ENCODE data around the gene ST8SIA4.

The ST8SIA4 gene

DNA sequence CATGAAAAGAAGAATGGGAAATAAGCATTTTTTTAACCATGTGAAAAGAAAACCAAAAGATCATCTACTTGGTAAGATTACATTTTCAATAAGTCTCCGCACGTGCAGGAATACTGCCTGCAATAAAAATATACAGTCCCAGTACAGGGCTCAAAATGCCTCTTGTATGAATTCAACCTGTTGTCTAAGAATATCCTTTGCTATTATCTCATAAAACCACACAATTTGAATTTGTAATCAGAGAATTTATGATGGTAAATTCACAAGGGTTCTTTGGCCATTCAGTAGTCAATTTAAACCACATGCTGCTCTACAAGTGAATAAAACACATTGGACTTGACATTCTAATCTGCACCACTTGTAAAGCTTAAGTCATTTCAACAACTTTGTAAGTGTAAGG lies 46.6 kb downstream of the ST8SIA4 start:
- H3K9me3 ChIP-seq (ENCODE audit: insufficient read depth, low read depth, low read length) = no peaks in the 10 kb centered on the region
- H3K4me2 ChIP-seq (ENCODE audit: low read length) = no peak overlapping the region
- H2AFZ ChIP-seq (ENCODE audit: insufficient read depth, low read length, poor library complexity) = no peak overlapping the region
- WGBS (ENCODE audit: extremely low coverage, insufficient coverage, insufficient read length) = no CpG with 5 or more reads among the region's 2 CpGs
- H3K9ac ChIP-seq (ENCODE audit: low read length) = no peak overlapping the region
- no peak overlapping the region for H3K27ac ChIP-seq (ENCODE audit: low read depth, low read length)
- no peak overlapping the region for H4K91ac ChIP-seq (ENCODE audit: low read depth, low read length)
- H2BK5ac ChIP-seq (ENCODE audit: low read depth, low read length, poor library complexity) = no peak overlapping the region
- H3K18ac ChIP-seq (ENCODE audit: low read length) = no peak overlapping the region
- no peak overlapping the region for H2AK5ac ChIP-seq (ENCODE audit: low read length)
- H3K79me2 ChIP-seq (ENCODE audit: control insufficient read depth, insufficient read depth, low read length, poor library complexity) = no peaks in the 10 kb centered on the region
- H2BK12ac ChIP-seq (ENCODE audit: low read length) = no peak overlapping the region
- H4K8ac ChIP-seq (ENCODE audit: low read depth, low read length) = no peak overlapping the region
- no peak overlapping the region for H3K4me3 ChIP-seq (ENCODE audit: low read depth, low read length)
- no peaks in the 10 kb centered on the region for H3K27me3 ChIP-seq (ENCODE audit: insufficient read depth, low read length)
- no peaks in the 10 kb centered on the region for H3K36me3 ChIP-seq (ENCODE audit: control insufficient read depth in 1 of 2, insufficient read depth in 2 of 2, low read length in 2 of 2)
- no peak overlapping the region for H3K14ac ChIP-seq (ENCODE audit: low read length)
- H2BK120ac ChIP-seq (ENCODE audit: insufficient read depth, low read length, poor library complexity) = no peak overlapping the region
- no peak overlapping the region for H3K4ac ChIP-seq (ENCODE audit: low read depth, low read length)
- no peaks in the 10 kb centered on the region for H3K4me1 ChIP-seq (ENCODE audit: control insufficient read depth in 1 of 2, insufficient read depth in 2 of 2, low read length in 2 of 2)
- no peaks in the 10 kb centered on the region for H3K79me1 ChIP-seq (ENCODE audit: low read length)
- H4K12ac ChIP-seq (ENCODE audit: low read depth, low read length) = no peak overlapping the region
- no peak overlapping the region for H3K23ac ChIP-seq (ENCODE audit: low read length)
- no peak for DNase-seq

DNA sequence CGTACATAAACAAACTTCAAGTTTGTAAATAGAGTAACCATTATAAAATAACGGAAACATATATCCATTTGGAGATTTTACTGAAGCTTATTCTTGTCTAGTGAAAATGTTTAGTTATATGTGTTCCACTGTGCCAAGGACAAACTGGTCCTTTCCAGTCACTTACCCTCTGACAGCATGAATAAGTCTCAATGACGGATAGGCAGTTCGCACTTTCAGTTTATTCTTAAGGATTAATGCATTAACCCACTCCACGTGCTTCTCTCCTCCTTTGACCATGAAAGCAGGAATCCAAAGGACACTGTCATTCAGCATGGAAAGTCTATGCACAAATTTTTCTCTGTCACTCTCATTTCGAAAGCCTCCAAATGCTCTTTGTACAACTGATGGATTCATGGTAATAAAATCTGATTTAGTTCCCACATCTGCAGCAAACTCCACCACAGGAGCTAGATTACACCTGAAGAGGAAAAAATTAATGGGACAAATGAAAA lies 47.1 kb downstream of the ST8SIA4 start:
- no peak overlapping the region for H3K23ac ChIP-seq (ENCODE audit: low read length)
- H2AK5ac ChIP-seq (ENCODE audit: low read length) = no peak overlapping the region
- no peak overlapping the region for H3K9ac ChIP-seq (ENCODE audit: low read length)
- H2BK12ac ChIP-seq (ENCODE audit: low read length) = no peak overlapping the region
- H3K14ac ChIP-seq (ENCODE audit: low read length) = no peak overlapping the region
- no peaks in the 10 kb centered on the region for H3K79me2 ChIP-seq (ENCODE audit: control insufficient read depth, insufficient read depth, low read length, poor library complexity)
- no peaks in the 10 kb centered on the region for H3K79me1 ChIP-seq (ENCODE audit: low read length)
- H3K4me2 ChIP-seq (ENCODE audit: low read length) = no peak overlapping the region
- no peak overlapping the region for H3K4ac ChIP-seq (ENCODE audit: low read depth, low read length)
- no CpG with 5 or more reads among the region's 6 CpGs for WGBS (ENCODE audit: extremely low coverage, insufficient coverage, insufficient read length)
- no peaks in the 10 kb centered on the region for H3K36me3 ChIP-seq (ENCODE audit: control insufficient read depth in 1 of 2, insufficient read depth in 2 of 2, low read length in 2 of 2)
- H3K4me3 ChIP-seq (ENCODE audit: low read depth, low read length) = no peak overlapping the region
- no peak overlapping the region for H3K18ac ChIP-seq (ENCODE audit: low read length)
- no peak overlapping the region for H4K91ac ChIP-seq (ENCODE audit: low read depth, low read length)
- no peak overlapping the region for H2BK120ac ChIP-seq (ENCODE audit: insufficient read depth, low read length, poor library complexity)
- H4K12ac ChIP-seq (ENCODE audit: low read depth, low read length) = no peak overlapping the region
- no peak for DNase-seq
- H3K27ac ChIP-seq (ENCODE audit: low read depth, low read length) = no peak overlapping the region
- H3K4me1 ChIP-seq (ENCODE audit: control insufficient read depth in 1 of 2, insufficient read depth in 2 of 2, low read length in 2 of 2) = no peaks in the 10 kb centered on the region
- no peak overlapping the region for H2AFZ ChIP-seq (ENCODE audit: insufficient read depth, low read length, poor library complexity)
- no peak overlapping the region for H2BK5ac ChIP-seq (ENCODE audit: low read depth, low read length, poor library complexity)
- H3K9me3 ChIP-seq (ENCODE audit: insufficient read depth, low read depth, low read length) = no peaks in the 10 kb centered on the region
- H3K27me3 ChIP-seq (ENCODE audit: insufficient read depth, low read length) = no peaks in the 10 kb centered on the region
- H4K8ac ChIP-seq (ENCODE audit: low read depth, low read length) = no peak overlapping the region

DNA sequence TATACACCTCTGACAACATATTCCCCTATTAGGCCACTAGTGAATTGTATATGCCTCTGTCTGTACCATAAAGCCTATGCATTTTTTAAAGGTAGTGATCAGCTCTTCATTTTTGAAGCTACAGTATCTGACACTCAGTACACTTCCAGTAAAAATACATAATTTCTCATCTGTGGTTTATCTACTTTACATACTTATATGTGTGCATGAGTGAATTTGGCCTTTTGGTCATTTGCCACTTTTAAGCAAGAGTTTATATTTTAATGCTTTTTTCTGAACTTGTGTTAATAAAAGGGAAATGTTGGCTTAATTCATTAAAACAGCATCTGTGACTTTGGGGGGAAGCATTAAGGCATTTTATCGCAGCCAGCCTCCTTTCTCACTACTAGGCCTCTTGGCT lies 47.8 kb downstream of the ST8SIA4 start:
- no peak overlapping the region for H3K9ac ChIP-seq (ENCODE audit: low read length)
- no peak overlapping the region for H3K27ac ChIP-seq (ENCODE audit: low read depth, low read length)
- WGBS (ENCODE audit: extremely low coverage, insufficient coverage, insufficient read length) = no CpG with 5 or more reads among the region's 1 CpG
- no peaks in the 10 kb centered on the region for H3K36me3 ChIP-seq (ENCODE audit: control insufficient read depth in 1 of 2, insufficient read depth in 2 of 2, low read length in 2 of 2)
- no peak overlapping the region for H3K18ac ChIP-seq (ENCODE audit: low read length)
- H3K4me3 ChIP-seq (ENCODE audit: low read depth, low read length) = no peak overlapping the region
- H2AK5ac ChIP-seq (ENCODE audit: low read length) = no peak overlapping the region
- H4K91ac ChIP-seq (ENCODE audit: low read depth, low read length) = no peak overlapping the region
- H2BK120ac ChIP-seq (ENCODE audit: insufficient read depth, low read length, poor library complexity) = no peak overlapping the region
- no peak overlapping the region for H2AFZ ChIP-seq (ENCODE audit: insufficient read depth, low read length, poor library complexity)
- no peaks in the 10 kb centered on the region for H3K79me1 ChIP-seq (ENCODE audit: low read length)
- no peak overlapping the region for H2BK5ac ChIP-seq (ENCODE audit: low read depth, low read length, poor library complexity)
- no peak for DNase-seq
- no peak overlapping the region for H3K14ac ChIP-seq (ENCODE audit: low read length)
- no peak overlapping the region for H2BK12ac ChIP-seq (ENCODE audit: low read length)
- no peak overlapping the region for H4K12ac ChIP-seq (ENCODE audit: low read depth, low read length)
- no peaks in the 10 kb centered on the region for H3K4me1 ChIP-seq (ENCODE audit: control insufficient read depth in 1 of 2, insufficient read depth in 2 of 2, low read length in 2 of 2)
- H3K79me2 ChIP-seq (ENCODE audit: control insufficient read depth, insufficient read depth, low read length, poor library complexity) = no peaks in the 10 kb centered on the region
- no peak overlapping the region for H4K8ac ChIP-seq (ENCODE audit: low read depth, low read length)
- no peak overlapping the region for H3K4ac ChIP-seq (ENCODE audit: low read depth, low read length)
- no peaks in the 10 kb centered on the region for H3K9me3 ChIP-seq (ENCODE audit: insufficient read depth, low read depth, low read length)
- H3K27me3 ChIP-seq (ENCODE audit: insufficient read depth, low read length) = no peaks in the 10 kb centered on the region
- H3K23ac ChIP-seq (ENCODE audit: low read length) = no peak overlapping the region
- H3K4me2 ChIP-seq (ENCODE audit: low read length) = no peak overlapping the region

DNA sequence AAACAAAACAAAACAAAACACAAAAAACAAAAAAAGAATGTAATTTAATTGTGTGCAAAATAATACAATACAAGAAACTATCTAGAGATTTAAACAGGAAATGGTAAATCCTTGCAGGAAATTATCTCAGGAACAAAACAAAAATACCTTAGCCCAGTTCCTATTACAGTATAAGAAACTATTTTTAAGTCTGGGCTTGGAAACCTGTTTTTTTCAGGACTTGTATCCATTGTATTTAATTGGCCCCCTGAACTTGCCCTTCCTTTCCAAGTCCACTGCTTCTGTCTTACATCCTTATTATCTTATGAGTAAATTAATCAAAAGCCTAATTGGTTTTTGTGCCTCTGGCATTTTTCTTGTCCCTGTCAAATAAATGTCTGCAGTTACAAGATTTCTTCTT lies 48.5 kb downstream of the ST8SIA4 start:
- no peak overlapping the region for H3K23ac ChIP-seq (ENCODE audit: low read length)
- H3K4me2 ChIP-seq (ENCODE audit: low read length) = no peak overlapping the region
- no peak overlapping the region for H3K4ac ChIP-seq (ENCODE audit: low read depth, low read length)
- H3K79me1 ChIP-seq (ENCODE audit: low read length) = no peaks in the 10 kb centered on the region
- H4K8ac ChIP-seq (ENCODE audit: low read depth, low read length) = no peak overlapping the region
- no peak overlapping the region for H3K14ac ChIP-seq (ENCODE audit: low read length)
- H2AK5ac ChIP-seq (ENCODE audit: low read length) = no peak overlapping the region
- H2BK120ac ChIP-seq (ENCODE audit: insufficient read depth, low read length, poor library complexity) = no peak overlapping the region
- H3K9ac ChIP-seq (ENCODE audit: low read length) = no peak overlapping the region
- H3K79me2 ChIP-seq (ENCODE audit: control insufficient read depth, insufficient read depth, low read length, poor library complexity) = no peaks in the 10 kb centered on the region
- no peak overlapping the region for H4K91ac ChIP-seq (ENCODE audit: low read depth, low read length)
- no peak overlapping the region for H4K12ac ChIP-seq (ENCODE audit: low read depth, low read length)
- H2AFZ ChIP-seq (ENCODE audit: insufficient read depth, low read length, poor library complexity) = no peak overlapping the region
- no peak overlapping the region for H3K27ac ChIP-seq (ENCODE audit: low read depth, low read length)
- H3K4me1 ChIP-seq (ENCODE audit: control insufficient read depth in 1 of 2, insufficient read depth in 2 of 2, low read length in 2 of 2) = no peaks in the 10 kb centered on the region
- no peak overlapping the region for H2BK5ac ChIP-seq (ENCODE audit: low read depth, low read length, poor library complexity)
- H3K27me3 ChIP-seq (ENCODE audit: insufficient read depth, low read length) = no peaks in the 10 kb centered on the region
- no peak overlapping the region for H3K18ac ChIP-seq (ENCODE audit: low read length)
- H2BK12ac ChIP-seq (ENCODE audit: low read length) = no peak overlapping the region
- no peak overlapping the region for H3K4me3 ChIP-seq (ENCODE audit: low read depth, low read length)
- DNase-seq = no peak
- no peaks in the 10 kb centered on the region for H3K36me3 ChIP-seq (ENCODE audit: control insufficient read depth in 1 of 2, insufficient read depth in 2 of 2, low read length in 2 of 2)
- no peaks in the 10 kb centered on the region for H3K9me3 ChIP-seq (ENCODE audit: insufficient read depth, low read depth, low read length)

DNA sequence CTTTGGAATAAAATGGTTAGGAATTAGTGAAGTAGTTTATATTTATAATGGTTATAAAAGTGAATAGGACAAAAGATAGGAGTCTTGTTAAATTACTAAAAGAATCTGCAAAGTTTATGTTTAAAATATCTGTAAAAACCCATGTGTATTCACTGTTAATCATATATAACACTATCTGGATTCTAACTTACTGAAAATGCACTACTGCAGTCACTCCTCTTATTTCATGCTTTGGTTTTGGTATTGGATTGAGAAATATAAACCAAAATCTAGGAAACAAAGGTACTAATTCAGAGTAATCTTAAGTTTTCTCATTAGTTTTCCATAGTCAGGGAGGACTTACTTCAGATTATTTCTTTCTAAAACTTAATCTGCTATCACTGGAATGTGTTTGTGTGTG lies 49.5 kb downstream of the ST8SIA4 start:
- Histone ChIP-seq H3K27me3 (ENCODE audit: insufficient read depth, low read length) (no peaks in the 10 kb centered on the region), H3K4me1 (ENCODE audit: control insufficient read depth in 1 of 2, insufficient read depth in 2 of 2, low read length in 2 of 2) (no peaks in the 10 kb centered on the region), H3K9ac (ENCODE audit: low read length) (no peak overlapping the region), H3K4ac (ENCODE audit: low read depth, low read length) (no peak overlapping the region), H4K12ac (ENCODE audit: low read depth, low read length) (no peak overlapping the region), H2BK5ac (ENCODE audit: low read depth, low read length, poor library complexity) (no peak overlapping the region), H2BK120ac (ENCODE audit: insufficient read depth, low read length, poor library complexity) (no peak overlapping the region), H3K9me3 (ENCODE audit: insufficient read depth, low read depth, low read length) (no peaks in the 10 kb centered on the region), H3K14ac (ENCODE audit: low read length) (no peak overlapping the region), H3K36me3 (ENCODE audit: control insufficient read depth in 1 of 2, insufficient read depth in 2 of 2, low read length in 2 of 2) (no peaks in the 10 kb centered on the region), H3K23ac (ENCODE audit: low read length) (no peak overlapping the region), H2AK5ac (ENCODE audit: low read length) (no peak overlapping the region), H3K79me2 (ENCODE audit: control insufficient read depth, insufficient read depth, low read length, poor library complexity) (no peaks in the 10 kb centered on the region), H3K18ac (ENCODE audit: low read length) (no peak overlapping the region), H3K4me3 (ENCODE audit: low read depth, low read length) (no peak overlapping the region), H4K8ac (ENCODE audit: low read depth, low read length) (no peak overlapping the region), H4K91ac (ENCODE audit: low read depth, low read length) (no peak overlapping the region), H2BK12ac (ENCODE audit: low read length) (no peak overlapping the region), H3K27ac (ENCODE audit: low read depth, low read length) (no peak overlapping the region), H3K4me2 (ENCODE audit: low read length) (no peak overlapping the region), H3K79me1 (ENCODE audit: low read length) (no peaks in the 10 kb centered on the region), H2AFZ (ENCODE audit: insufficient read depth, low read length, poor library complexity) (no peak overlapping the region)
- DNase-seq = no peak

Measured in trophoblast cell (in vitro differentiated cells and primary cell).